GM12891 (cell line): ENCODE measurements around the gene CORO1C.

Experiments used
- POLR2A ChIP-seq: IDR thresholded peaks from 2 replicates; pipeline ENCODE4 v1.6.1; 2011; ENCODE audit warnings: low read depth, low read length, control low read depth
- POLR2AphosphoS5 ChIP-seq: IDR thresholded peaks from 2 replicates; pipeline ENCODE4 v1.6.1; 2011; ENCODE audit warnings: low read depth, low read length, control low read depth
- TAF1 ChIP-seq: IDR thresholded peaks from 2 replicates; pipeline ENCODE4 v1.6.1; 2011; ENCODE audit warnings: low read depth, low read length, control low read depth

GRCh38 chr12:108675792-108676191 lies 55.5 kb downstream of the CORO1C start:
- TF ChIP-seq POLR2A (no peak), TAF1 (no peak), POLR2AphosphoS5 (no peak)
